ENCODE results near the gene CDH22. TPM values are rescaled to one million over a fixed set of nuclear protein-coding genes. Genes with fewer than 3 reads are reported as not detected.

CDH22 gene
- total RNA-seq, 4 donors from 2014 or later: 0.26 to 1.2 (median 0.35) TPM

DNA sequence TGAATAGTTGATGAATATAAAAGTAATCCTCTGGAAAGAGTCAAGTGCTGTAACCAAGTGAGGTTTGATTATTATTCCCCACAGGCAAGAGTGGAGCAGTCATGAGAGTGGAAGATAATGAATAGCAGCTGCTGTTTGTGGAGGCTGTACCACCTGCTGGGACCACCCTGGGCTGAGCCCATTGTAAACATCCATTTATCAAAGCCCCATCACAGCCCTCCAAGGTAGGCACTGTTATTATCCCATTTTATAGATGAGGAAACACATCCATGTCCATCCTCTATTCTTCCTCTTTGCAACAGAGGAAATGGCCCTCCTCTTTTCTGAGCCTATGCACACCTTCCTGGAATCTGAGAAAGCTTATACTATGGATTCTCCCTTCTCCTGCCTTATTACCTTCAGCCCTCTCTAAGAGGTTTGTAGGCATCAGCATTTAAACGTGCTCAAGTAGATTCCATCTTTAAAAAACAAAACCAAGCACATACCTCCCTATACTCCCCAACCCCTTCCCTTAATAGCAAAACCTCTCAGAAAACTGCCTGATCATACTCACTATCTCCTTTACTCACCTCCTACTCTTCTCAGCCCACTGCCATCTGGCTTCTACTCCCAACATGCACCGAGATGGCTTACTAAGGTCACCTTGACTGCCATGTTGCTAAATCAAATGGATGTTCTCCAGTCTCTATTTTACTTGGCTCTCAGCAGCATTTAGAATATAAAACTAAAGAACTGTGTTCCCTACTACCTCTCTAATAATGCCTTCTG lies 37.1 kb downstream of the CDH22 start:
- Histone ChIP-seq H3K9me3 (no peaks in the 10 kb centered on the region), H3K4me1 (peaks cover 0 to 5% of the 10 kb centered on the region in 2 donors), H3K36me3 (no peaks in the 10 kb centered on the region), H3K27me3 (peaks cover 0 to 5% (median 4%) of the 10 kb centered on the region in 3 donors), H3K27ac (no peak overlapping the region), H3K4me3 (no peak overlapping the region)
- ATAC-seq (no peak), DNase-seq (no peak)
- in situ Hi-C loops (cut with MboI; ENCODE audit: low sequenced_read_pairs in 4 of 4) (no loop called here), intact Hi-C loops (cut with DNase I; ENCODE audit: low total_unique reads) (no loop called here)
- TF ChIP-seq POLR2A (IDR thresholded peaks at IDR 0.05): no peak
- TF ChIP-seq, protein P1, sequence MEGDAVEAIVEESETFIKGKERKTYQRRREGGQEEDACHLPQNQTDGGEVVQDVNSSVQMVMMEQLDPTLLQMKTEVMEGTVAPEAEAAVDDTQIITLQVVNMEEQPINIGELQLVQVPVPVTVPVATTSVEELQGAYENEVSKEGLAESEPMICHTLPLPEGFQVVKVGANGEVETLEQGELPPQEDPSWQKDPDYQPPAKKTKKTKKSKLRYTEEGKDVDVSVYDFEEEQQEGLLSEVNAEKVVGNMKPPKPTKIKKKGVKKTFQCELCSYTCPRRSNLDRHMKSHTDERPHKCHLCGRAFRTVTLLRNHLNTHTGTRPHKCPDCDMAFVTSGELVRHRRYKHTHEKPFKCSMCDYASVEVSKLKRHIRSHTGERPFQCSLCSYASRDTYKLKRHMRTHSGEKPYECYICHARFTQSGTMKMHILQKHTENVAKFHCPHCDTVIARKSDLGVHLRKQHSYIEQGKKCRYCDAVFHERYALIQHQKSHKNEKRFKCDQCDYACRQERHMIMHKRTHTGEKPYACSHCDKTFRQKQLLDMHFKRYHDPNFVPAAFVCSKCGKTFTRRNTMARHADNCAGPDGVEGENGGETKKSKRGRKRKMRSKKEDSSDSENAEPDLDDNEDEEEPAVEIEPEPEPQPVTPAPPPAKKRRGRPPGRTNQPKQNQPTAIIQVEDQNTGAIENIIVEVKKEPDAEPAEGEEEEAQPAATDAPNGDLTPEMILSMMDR (IDR thresholded peaks at IDR 0.05 in 4 of 5, conservative IDR thresholded peaks at IDR 0.05 in 1 of 5): no peak

GRCh38 chr20:46269372-46269771 lies 38.9 kb downstream of the CDH22 start:
- no peaks in the 10 kb centered on the region for H3K9me3 ChIP-seq
- no peak overlapping the region for H3K27ac ChIP-seq
- H3K4me3 ChIP-seq: no peak overlapping the region
- TF ChIP-seq POLR2A (IDR thresholded peaks at IDR 0.05): no peak
- TF ChIP-seq, protein P1 (IDR thresholded peaks at IDR 0.05 in 4 of 5, conservative IDR thresholded peaks at IDR 0.05 in 1 of 5): no peak
- H3K27me3 ChIP-seq: peaks cover 0 to 5% (median 4%) of the 10 kb centered on the region in 3 donors
- ATAC-seq (no peak), DNase-seq (no peak)
- intact Hi-C loops (cut with DNase I; ENCODE audit: low total_unique reads) (no loop called here), in situ Hi-C loops (cut with MboI; ENCODE audit: low sequenced_read_pairs in 4 of 4) (no loop called here)
- H3K36me3 ChIP-seq: no peaks in the 10 kb centered on the region
- H3K4me1 ChIP-seq: peaks cover 0 to 5% of the 10 kb centered on the region in 2 donors

DNA sequence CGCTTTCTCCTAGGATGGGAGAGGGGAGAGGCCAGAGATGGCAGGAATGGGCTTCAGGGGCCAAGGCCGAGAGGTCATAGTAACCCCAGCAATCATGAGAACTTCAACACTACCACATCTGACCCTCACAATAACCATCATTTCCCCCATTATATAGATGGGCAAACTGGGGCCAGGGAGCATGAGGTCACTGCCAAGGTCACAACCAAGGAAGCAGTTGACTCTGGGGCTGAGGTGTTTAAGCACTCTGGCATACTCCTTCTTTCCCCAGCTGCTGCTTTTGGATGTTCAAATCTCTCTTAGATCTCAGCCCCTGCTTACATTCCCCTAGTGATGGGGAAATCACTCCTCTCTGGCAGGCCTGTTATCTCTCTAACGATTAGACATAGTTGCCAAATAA lies 39.6 kb downstream of the CDH22 start:
- no peaks in the 10 kb centered on the region for H3K9me3 ChIP-seq
- intact Hi-C loops (cut with DNase I; ENCODE audit: low total_unique reads): no loop called here
- peaks cover 0 to 5% of the 10 kb centered on the region in 2 donors for H3K4me1 ChIP-seq
- TF ChIP-seq, protein P1 (IDR thresholded peaks at IDR 0.05 in 4 of 5, conservative IDR thresholded peaks at IDR 0.05 in 1 of 5): no peak
- TF ChIP-seq POLR2A (IDR thresholded peaks at IDR 0.05): no peak
- no peak overlapping the region for H3K4me3 ChIP-seq
- ATAC-seq: no peak
- no peak overlapping the region for H3K27ac ChIP-seq
- H3K27me3 ChIP-seq: peaks cover 0 to 5% (median 2%) of the 10 kb centered on the region in 3 donors
- no peak for DNase-seq
- in situ Hi-C loops (cut with MboI; ENCODE audit: low sequenced_read_pairs in 4 of 4): no loop called here
- H3K36me3 ChIP-seq: no peaks in the 10 kb centered on the region

- no peak overlapping the region for H3K4me3 ChIP-seq
- in situ Hi-C loops (cut with MboI; ENCODE audit: low sequenced_read_pairs in 4 of 4): no loop called here
- no peaks in the 10 kb centered on the region for H3K36me3 ChIP-seq
- DNase-seq: no peak
- TF ChIP-seq, protein P1 (IDR thresholded peaks at IDR 0.05 in 4 of 5, conservative IDR thresholded peaks at IDR 0.05 in 1 of 5): no peak
- no peak for TF ChIP-seq POLR2A (IDR thresholded peaks at IDR 0.05)
- peaks cover 0 to 5% of the 10 kb centered on the region in 2 donors for H3K4me1 ChIP-seq
- H3K9me3 ChIP-seq: no peaks in the 10 kb centered on the region
- H3K27me3 ChIP-seq: peaks cover 0 to 5% (median 0%) of the 10 kb centered on the region in 3 donors
- H3K27ac ChIP-seq: no peak overlapping the region
- ATAC-seq: no peak
- intact Hi-C loops (cut with DNase I; ENCODE audit: low total_unique reads): no loop called here
Measured at GRCh38 chr20:46268131-46268614, 40.1 kb downstream of the CDH22 start.
